Stimulated activated CD8-positive, alpha-beta memory T cell treated with anti-CD3 and anti-CD28 coated beads, Interleukin-15, amount 100 ng/mL, for 48 hours (primary cell): ENCODE results near the gene NFATC1.
"Not testable (repeated sequence)": the region's sequence is repeated elsewhere in the genome, so short reads cannot be mapped to it uniquely, and the experiment has no call there.

Experiments used
- DNase-seq, 2 donors: peaks; one replicate each; pipeline ENCODE4 v3.0.0-alpha.2; 2020; ENCODE audit warnings: low read depth in 2 of 2

Gene NFATC1

GRCh38 chr18:79476031-79476917, 80.5 kb downstream of the NFATC1 start:
- no peak for DNase-seq

DNA sequence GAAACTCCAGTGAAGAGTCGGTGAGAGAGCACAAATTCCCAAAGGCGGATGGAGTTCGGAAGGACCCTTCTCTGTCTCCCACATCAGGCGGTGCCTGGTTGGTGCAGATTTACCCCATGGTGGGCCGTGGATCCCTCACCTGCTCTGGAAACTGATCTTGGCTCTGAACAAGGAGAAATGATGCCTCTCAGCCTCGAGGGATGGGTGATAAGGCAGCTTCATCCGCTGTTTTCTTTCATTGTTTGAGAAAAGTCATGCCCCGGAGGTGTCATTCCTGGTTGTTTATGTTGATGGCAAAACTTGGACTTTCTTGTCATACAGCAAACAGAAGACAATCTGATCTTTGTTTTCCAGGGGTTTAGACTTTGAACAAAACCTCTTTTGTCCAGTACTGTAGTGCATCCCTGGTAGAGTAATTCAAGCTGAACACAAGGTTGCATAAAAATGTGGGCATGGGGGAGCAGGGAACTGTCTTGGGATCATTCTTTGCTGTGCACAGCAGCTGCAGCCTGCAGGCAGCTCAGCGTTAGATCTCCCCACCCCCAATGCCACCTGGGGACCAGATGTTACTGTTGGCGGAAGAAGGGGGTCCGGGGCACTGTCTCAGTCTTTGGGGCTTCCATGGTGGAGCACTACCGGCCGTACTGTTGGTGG, 81.3 kb downstream of the NFATC1 start:
- DNase-seq, result no peak

GRCh38 chr18:79477711-79478483, 82.2 kb downstream of the NFATC1 start:
- no peak for DNase-seq

DNA sequence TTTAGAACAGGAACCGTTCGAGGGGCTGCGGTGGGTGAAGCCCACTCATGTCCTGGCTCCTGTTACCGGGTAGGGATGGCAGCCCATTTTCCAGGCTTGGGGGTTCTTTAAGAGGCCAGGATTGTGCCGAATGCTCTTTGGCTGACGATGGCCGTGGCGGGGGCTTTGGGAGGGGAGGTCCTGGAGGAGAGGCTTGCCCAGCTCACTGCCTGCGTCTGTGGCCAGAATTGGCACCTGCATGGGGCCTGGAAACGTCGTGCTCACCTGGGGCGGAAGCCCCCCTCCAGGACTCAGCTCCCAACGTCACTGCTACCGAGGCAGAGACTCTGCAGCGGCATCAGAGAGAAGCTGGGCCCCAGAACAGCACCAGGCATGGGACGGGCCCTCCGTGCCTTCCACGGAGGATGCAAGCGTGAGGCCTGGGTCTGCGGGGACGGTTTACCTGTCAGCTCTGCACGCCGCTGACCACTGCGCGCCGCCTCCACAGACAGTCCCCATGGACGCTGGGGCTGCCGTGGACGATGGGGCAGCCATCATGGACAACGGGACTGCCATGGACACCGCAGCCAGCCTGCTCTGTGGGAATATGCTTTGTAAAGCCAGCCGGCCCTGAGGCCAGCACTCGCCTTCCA, 82.9 kb downstream of the NFATC1 start:
- DNase-seq, result no peak

DNA sequence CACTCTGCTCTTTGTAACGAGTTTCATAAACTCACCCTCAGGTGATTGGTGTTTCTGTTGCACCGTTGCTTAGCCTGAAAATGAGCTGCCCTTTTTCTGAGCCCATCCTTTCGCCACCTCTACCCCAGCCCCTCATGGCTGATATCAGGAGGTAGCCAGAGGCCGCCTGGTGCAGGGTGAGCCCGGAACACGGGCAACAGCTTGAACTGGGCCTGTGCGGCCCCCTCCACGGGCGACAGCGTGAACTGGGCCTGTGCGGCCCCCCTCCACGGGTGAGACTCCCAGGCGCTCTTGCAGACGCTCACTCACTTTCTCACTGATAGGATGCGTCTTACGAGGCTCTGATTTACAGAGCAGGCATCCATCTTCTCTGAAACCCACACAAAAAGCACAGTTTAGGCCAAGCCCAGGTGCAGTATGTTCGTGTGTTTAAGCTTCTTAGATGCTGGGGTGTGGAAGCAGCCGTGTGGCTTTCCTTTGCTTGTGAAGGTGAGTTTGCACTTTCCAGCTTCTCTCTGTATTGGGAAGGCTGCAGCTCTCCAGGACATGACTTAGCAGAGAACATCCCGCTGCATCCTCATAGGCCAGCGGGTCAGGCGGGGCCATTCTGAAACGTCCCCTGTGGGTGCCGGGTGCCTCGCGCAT, 83.5 kb downstream of the NFATC1 start:
- DNase-seq, result no peak

DNA sequence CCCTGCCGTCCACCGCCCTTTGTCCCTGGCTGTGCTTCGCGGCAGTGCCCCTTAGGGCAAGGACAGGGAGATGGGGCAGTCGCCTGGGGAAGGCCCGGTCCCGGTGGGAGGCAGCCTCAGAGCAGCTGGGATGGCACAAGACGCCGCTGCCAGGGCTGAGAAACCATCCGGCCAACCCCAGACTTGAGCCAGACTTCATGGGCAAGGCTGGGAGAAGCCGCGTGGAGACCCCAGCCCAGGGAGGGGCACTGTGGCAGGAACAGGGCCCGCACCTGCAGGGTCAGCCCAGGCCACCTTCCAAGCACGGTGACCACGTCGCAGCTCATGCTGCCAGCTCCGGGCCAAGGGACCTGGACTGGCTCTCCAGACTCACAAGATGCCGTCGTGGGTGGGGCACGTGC, 84.0 kb downstream of the NFATC1 start:
- no peak for DNase-seq

DNA sequence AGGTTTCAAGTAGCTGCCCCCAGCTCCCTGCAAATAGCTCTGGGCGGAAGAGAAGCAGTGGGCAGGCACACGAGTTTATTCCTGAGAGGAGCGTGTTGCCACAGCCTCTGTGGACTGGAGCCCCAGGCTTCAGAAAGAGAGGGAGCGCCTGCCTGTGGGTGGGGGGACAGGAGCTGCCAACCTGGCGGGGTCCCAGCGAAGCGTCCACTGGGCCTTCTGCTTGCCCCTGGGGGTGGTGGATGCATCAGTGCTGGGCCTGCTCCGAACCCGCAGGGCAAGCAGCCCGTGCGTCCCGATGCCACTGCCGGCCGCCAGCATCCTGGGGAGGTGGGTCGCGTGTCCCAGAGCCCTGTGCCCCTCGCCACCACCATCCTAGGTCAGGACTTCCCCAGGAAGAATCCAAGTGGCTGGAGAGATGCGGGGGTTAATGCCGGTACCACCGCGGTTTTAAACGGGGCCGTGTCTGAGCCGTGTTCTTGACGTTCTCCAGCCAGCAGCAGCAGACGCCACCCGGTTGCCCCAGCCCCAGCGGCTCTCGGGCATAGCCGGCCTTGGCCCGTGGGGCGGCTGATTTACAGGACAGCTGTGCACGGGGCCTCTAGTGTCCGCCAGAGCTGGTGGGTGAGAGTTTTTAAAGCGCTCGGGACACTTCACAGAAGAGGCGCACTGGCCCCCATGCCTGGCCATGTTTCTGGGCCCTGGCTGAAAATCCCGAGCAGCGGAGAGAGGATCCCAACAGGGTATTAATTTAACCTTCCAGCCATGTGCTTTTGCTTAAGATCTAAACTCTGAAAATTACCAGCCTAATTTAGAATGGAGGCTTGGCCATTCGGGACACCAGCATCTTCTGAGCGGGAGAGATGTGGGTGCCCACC, 84.7 kb downstream of the NFATC1 start:
- DNase-seq, result no peak

- no peak for DNase-seq
Measured at GRCh38 chr18:79481046-79481790, 85.5 kb downstream of the NFATC1 start.

- not testable (repeated sequence) for DNase-seq
Measured at GRCh38 chr18:79483393-79483792, 87.7 kb downstream of the NFATC1 start.

GRCh38 chr18:79483971-79484491, 88.3 kb downstream of the NFATC1 start:
- no peak for DNase-seq

DNA sequence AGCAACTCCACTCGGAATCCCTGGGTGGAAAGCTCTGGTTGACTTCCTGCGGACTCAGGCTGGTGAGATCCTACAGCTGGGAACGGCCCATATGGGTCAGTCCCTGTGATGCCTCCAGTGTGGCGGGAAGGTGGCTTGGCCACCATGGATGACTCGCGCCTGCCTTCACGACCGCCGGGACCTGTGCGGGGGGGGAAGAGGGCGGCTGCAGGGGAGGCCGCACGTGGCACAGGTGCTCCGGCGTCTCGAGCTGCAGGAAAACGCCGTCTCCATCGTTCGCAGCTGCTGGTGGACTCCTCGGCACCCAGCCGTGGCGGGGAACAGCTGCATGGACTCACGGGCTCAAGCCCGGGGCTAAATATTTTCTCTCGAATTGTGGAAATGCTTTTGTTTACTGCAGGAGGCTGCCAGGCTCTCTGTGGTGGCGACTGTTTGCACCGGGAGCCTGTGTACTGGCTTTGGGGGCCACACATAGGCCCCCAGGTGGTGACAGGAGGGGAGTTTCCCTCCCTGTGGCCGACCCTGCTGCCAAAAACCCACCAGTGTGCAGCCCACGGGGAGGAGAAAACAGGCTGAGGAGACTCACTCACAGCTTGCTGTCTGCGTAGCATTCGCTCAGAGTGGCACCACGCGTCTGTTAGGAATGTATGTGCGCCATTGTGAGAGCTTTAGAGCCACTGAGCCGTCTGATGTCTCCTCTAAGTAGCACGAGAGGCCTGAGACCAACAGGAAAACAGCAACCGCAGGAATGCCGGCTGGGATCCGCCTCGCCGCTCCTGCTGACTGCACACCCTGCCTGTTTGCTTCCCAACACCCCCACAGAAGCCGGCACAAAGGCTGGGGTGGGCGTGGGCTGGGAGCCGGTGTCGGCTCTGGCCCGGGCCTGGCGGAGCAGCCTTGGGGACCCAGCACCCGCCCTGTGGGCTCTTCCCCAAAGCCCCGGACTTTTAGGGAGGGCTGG, 89.2 kb downstream of the NFATC1 start:
- no peak for DNase-seq

- DNase-seq, result no peak
Measured at GRCh38 chr18:79485788-79486355, 90.1 kb downstream of the NFATC1 start.

DNA sequence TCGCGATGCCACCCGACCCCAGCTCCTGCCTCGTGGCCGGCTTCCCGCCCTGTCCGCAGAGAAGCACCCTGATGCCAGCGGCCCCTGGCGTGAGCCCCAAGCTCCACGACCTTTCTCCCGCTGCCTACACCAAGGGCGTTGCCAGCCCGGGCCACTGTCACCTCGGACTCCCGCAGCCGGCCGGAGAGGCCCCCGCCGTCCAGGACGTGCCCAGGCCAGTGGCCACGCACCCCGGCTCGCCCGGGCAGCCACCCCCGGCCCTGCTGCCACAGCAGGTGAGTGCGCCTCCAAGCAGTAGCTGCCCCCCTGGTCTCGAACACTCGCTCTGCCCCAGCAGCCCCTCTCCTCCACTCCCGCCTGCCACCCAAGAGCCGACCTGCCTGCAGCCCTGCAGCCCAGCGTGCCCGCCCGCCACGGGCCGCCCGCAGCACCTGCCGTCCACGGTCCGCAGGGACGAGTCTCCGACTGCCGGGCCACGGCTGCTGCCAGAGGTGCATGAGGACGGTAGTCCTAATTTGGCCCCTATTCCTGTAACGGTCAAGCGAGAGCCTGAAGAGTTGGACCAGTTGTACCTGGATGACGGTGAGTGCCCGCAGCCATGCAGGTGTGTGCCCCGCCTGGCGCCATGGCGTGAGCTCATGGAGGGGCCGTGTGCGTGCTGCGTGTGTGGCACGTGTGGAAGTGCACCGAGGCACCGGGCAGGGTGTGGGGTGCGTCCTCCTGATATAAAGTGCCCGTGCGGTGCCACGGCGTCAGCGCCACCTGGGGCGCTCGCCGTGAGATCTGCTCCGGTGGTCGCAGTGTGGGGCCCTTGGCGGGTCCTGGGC, 90.8 kb downstream of the NFATC1 start:
- DNase-seq, result no peak

- no peak for DNase-seq
Measured at GRCh38 chr18:79487183-79487800, 91.6 kb downstream of the NFATC1 start.

- no peak for DNase-seq
Measured at GRCh38 chr18:79487801-79488201, 92.1 kb downstream of the NFATC1 start.

DNA sequence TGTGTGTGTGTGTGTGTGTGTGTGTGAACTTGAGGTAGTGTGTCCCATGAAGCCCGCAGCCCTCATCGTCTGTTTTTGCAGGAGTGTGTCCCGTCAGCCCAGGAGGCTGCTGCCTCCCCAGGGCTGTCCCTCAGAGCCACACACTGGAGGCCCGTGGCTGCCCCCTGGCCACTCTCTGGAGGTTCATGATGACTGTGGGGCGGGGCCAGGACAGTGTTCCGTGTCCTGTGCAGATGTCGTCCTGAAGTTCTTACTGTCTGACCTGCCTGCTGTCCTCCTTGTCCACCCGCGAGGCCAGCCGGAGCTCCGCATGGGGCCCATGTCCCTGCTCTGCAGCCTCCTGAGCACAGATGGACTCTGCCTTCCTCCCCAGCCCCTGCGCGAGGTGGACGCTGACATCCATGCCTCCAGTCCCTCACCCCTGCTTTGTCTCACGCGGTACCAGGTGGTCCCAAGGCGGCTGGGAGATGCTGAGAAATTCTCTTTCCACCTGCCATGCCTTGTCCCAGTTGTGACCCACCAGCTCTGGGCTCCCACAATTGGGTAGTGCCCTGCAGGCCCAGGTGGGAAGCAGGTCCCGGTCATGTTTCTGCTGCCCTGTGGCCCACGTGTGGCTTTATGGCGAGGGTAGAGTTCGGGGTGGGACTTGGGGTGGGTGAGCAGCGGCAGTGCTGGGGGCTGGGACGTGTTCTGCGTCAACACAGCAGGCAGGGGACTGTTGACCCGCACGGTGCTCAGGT, 92.8 kb downstream of the NFATC1 start:
- no peak for DNase-seq
